Measurements from ENCODE around the gene FHL2.

- TF ChIP-seq CTCF (IDR thresholded peaks at IDR 0.05), result no peak
- no peak for TF ChIP-seq POLR2A (IDR thresholded peaks at IDR 0.05)
- TF ChIP-seq POLR2AphosphoS5 (IDR thresholded peaks at IDR 0.05), result peak; percentile 68
- no peak for TF ChIP-seq EP300 (IDR thresholded peaks at IDR 0.05)
Measured at GRCh38 chr2:105391058-105391627, 7.7 kb downstream of the FHL2 start.

Measured in gastroesophageal sphincter (tissue), 3 donors.